DMS 273 (cell line): ENCODE data around the gene TACC2.
"Not testable (repeated sequence)": the region's sequence is repeated elsewhere in the genome, so short reads cannot be mapped to it uniquely, and the experiment has no call there.

Experiments used
- DNase-seq: peaks from one replicate; lab custom pipeline; 2025; ENCODE audit not compliant: unreplicated experiment; lab: John Stamatoyannopoulos, UW

The TACC2 gene

GRCh38 chr10:122086416-122087240, 97.7 kb downstream of the TACC2 start:
- no peak for DNase-seq

GRCh38 chr10:122087436-122087835, 98.5 kb downstream of the TACC2 start:
- no peak for DNase-seq

- no peak for DNase-seq
These were observed 100.5 kb downstream of the TACC2 start for GRCh38 chr10:122089311-122090017.

- DNase-seq: no peak
These were observed 102.8 kb downstream of the TACC2 start for GRCh38 chr10:122091722-122092121.

GRCh38 chr10:122093076-122093475, 104.1 kb downstream of the TACC2 start:
- DNase-seq: no peak

GRCh38 chr10:122096181-122096580, 107.2 kb downstream of the TACC2 start:
- DNase-seq: not testable (repeated sequence)

GRCh38 chr10:122096705-122097104, 107.7 kb downstream of the TACC2 start:
- DNase-seq: no peak

GRCh38 chr10:122097935-122098334, 109.0 kb downstream of the TACC2 start:
- no peak for DNase-seq

- DNase-seq: peak; percentile 81
These were observed 110.0 kb downstream of the TACC2 start for GRCh38 chr10:122098924-122099323.

- DNase-seq: no peak
These were observed 110.6 kb downstream of the TACC2 start for GRCh38 chr10:122099562-122099961.

- DNase-seq: no peak
These were observed 113.3 kb downstream of the TACC2 start for GRCh38 chr10:122102146-122102868.

GRCh38 chr10:122102869-122103525, 114.0 kb downstream of the TACC2 start:
- no peak for DNase-seq

- DNase-seq: no peak
These were observed 114.6 kb downstream of the TACC2 start for GRCh38 chr10:122103592-122103991.

GRCh38 chr10:122108786-122109185, 119.8 kb downstream of the TACC2 start:
- DNase-seq: not testable (repeated sequence)

- no peak for DNase-seq
These were observed 123.2 kb downstream of the TACC2 start for GRCh38 chr10:122112021-122112616.

GRCh38 chr10:122112625-122113160, 123.7 kb downstream of the TACC2 start:
- DNase-seq: peak; percentile 85

- peak; percentile 66 for DNase-seq
These were observed 124.4 kb downstream of the TACC2 start for GRCh38 chr10:122113161-122113944.

- DNase-seq: no peak
These were observed 125.2 kb downstream of the TACC2 start for GRCh38 chr10:122113945-122114747.

- no peak for DNase-seq
These were observed 126.9 kb downstream of the TACC2 start for GRCh38 chr10:122115874-122116273.
